Endodermal cell (in vitro differentiated cells): Measurements from ENCODE around the gene CLIP2. TPM values are rescaled to one million over a fixed set of nuclear protein-coding genes. Genes with fewer than 3 reads are reported as not detected.

Source experiments
- DNase-seq: peaks from one replicate; pipeline ENCODE4 v3.0.0-alpha.2; 2017
- H3K27ac ChIP-seq: 2 replicates; pipeline ENCODE4 v1.5.1; 2013; ENCODE audit warnings: mild to moderate bottlenecking, low read depth, low read length, moderate library complexity
- H3K27me3 ChIP-seq: 2 replicates; pipeline ENCODE4 v1.6.1; 2013; ENCODE audit warnings: mild to moderate bottlenecking, low read length, moderate library complexity; ENCODE audit not compliant: insufficient read depth, control insufficient read depth, poor library complexity, severe bottlenecking
- H3K36me3 ChIP-seq: 2 replicates; pipeline ENCODE4 v1.7.0; 2013; ENCODE audit warnings: mild to moderate bottlenecking, low read length, moderate library complexity; ENCODE audit not compliant: control insufficient read depth, insufficient read depth
- H3K4me1 ChIP-seq: one replicate; pipeline ENCODE4 v1.7.0; 2013; ENCODE audit warnings: low read length; ENCODE audit not compliant: control insufficient read depth, insufficient read depth
- H3K4me3 ChIP-seq: 2 replicates; pipeline ENCODE4 v1.5.1; 2013; ENCODE audit warnings: mild to moderate bottlenecking, low read length, moderate library complexity
- H3K9ac ChIP-seq: 2 replicates; pipeline ENCODE4 v1.6.1; 2013; ENCODE audit warnings: mild to moderate bottlenecking, low read length, moderate library complexity; ENCODE audit not compliant: poor library complexity, severe bottlenecking; ENCODE audit errors: extremely low read depth
- H3K9me3 ChIP-seq: 2 replicates; pipeline ENCODE4 v1.6.1; 2013; ENCODE audit warnings: mild to moderate bottlenecking, low read length, moderate library complexity; ENCODE audit not compliant: control insufficient read depth
- H3K27ac Mint-ChIP-seq: 2 replicates; pipeline ENCODE4 v1.8.0; 2020; ENCODE audit warnings: mixed read lengths
- H3K27me3 Mint-ChIP-seq: 2 replicates; pipeline ENCODE4 v1.8.0; 2021; ENCODE audit warnings: mild to moderate bottlenecking, mixed read lengths; ENCODE audit not compliant: insufficient read depth
- H3K36me3 Mint-ChIP-seq: 2 replicates; pipeline ENCODE4 v1.8.0; 2020; ENCODE audit warnings: low read depth, mixed read lengths
- H3K4me1 Mint-ChIP-seq: 2 replicates; pipeline ENCODE4 v1.8.0; 2020; ENCODE audit warnings: mixed read lengths
- H3K4me3 Mint-ChIP-seq: 2 replicates; pipeline ENCODE4 v1.8.0; 2020; ENCODE audit warnings: mild to moderate bottlenecking, moderate library complexity, mixed read lengths
- H3K9me3 Mint-ChIP-seq: 2 replicates; pipeline ENCODE4 v1.8.0; 2020; ENCODE audit warnings: mild to moderate bottlenecking, mixed read lengths
- WGBS, 2 experiments: methylation state at CpG; one replicate each; pipeline versions ENCODE4 v1.1.5 to v1.1.7; 2013; ENCODE audit warnings: missing lambda C conversion rate in 2 of 2, mixed read lengths in 1 of 2; ENCODE audit not compliant: insufficient coverage in 1 of 2, insufficient read length in 1 of 2; 5-methylcytosine and 5-hydroxymethylcytosine counted together
- total RNA-seq, 2 donors: library from RNA; stranded (reverse); fragmentation: NEBNext Ultra II Directional in 1 of 2; extraction: Animal tissue kit (Norgen Biotek cat#: 25700) in 1 of 2; gene quantifications; 2 replicates in 1 of 2; 3 replicates in 1 of 2; pipeline ENCODE4 v1.2.1, GENCODE V29; 2021
- TF ChIP-seq, protein P1 (sequence below): fragments of 200-600 bp; sonication (generic); conservative IDR thresholded peaks from 2 replicates; pipeline ENCODE4 v1.5.0; 2021; ENCODE audit warnings: antibody characterized with exemption, mild to moderate bottlenecking

Gene CLIP2
- total RNA-seq, 2 donors from 2014 or later = 44.3 to 57.2 TPM

DNA sequence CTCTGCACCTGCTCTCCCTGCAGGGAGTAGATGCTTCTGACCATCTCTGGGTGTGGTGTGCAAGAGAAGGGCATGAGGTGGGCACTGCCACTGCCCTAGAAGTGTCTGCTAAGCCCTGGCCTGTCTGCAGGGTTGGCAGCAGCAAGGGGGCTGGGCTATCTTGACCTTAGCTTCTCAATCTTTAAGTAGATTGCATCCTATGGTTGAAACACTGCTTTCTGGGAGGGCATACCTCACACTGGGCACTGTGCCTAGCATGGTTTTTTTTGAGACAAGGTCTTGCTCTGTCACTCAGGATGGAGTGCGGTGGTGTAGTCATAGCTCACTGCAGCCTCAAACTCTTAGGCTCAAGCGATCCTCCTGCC, 54.9 kb downstream of the CLIP2 start:
- H3K27ac Mint-ChIP-seq = no peak overlapping the region
- WGBS, 2 experiments = 95 to 99% methylated on average over 2 of the region's 2 CpGs

DNA sequence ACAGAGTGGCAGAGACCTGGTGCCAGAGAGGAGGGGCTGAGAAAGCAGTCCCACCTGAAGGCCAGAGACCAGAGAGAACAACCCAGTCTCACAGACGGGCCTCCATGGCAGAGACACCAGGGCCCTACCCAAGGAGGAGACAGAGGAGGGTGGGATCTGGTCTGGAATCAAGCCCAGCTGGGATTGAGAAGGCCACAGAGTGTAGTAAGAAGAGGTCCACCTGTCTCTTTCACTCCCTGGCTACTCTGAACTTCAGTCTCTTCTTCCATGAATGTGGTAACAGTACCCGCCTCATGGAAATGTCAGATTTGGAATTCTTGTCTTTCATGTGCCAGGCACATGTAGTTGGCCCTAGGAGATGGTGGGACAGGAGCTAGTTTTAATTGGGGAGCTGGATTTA, 55.6 kb downstream of the CLIP2 start:
- no peak overlapping the region for H3K4me3 Mint-ChIP-seq
- peaks cover 50% of the 10 kb centered on the region for H3K36me3 Mint-ChIP-seq
- no peak overlapping the region for H3K27ac ChIP-seq
- 92% methylated on average over 2 of the region's 2 CpGs; no CpG with 5 or more reads in 1 of the 2 experiments for WGBS, 2 experiments
- H3K27ac Mint-ChIP-seq = no peak overlapping the region
- H3K9me3 Mint-ChIP-seq = no peaks in the 10 kb centered on the region
- H3K36me3 ChIP-seq = peaks cover 18% of the 10 kb centered on the region
- no peaks in the 10 kb centered on the region for H3K4me1 Mint-ChIP-seq
- no peaks in the 10 kb centered on the region for H3K4me1 ChIP-seq
- no peak overlapping the region for H3K9ac ChIP-seq
- no peaks in the 10 kb centered on the region for H3K9me3 ChIP-seq
- H3K27me3 Mint-ChIP-seq = no peaks in the 10 kb centered on the region
- H3K4me3 ChIP-seq = no peak overlapping the region
- no peak for DNase-seq
- TF ChIP-seq, protein P1, sequence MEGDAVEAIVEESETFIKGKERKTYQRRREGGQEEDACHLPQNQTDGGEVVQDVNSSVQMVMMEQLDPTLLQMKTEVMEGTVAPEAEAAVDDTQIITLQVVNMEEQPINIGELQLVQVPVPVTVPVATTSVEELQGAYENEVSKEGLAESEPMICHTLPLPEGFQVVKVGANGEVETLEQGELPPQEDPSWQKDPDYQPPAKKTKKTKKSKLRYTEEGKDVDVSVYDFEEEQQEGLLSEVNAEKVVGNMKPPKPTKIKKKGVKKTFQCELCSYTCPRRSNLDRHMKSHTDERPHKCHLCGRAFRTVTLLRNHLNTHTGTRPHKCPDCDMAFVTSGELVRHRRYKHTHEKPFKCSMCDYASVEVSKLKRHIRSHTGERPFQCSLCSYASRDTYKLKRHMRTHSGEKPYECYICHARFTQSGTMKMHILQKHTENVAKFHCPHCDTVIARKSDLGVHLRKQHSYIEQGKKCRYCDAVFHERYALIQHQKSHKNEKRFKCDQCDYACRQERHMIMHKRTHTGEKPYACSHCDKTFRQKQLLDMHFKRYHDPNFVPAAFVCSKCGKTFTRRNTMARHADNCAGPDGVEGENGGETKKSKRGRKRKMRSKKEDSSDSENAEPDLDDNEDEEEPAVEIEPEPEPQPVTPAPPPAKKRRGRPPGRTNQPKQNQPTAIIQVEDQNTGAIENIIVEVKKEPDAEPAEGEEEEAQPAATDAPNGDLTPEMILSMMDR = no peak
- H3K27me3 ChIP-seq = no peaks in the 10 kb centered on the region

More for the DNA sequence above, 54.9 kb downstream of the CLIP2 start:
- Histone ChIP-seq H3K36me3 (peaks cover 21% of the 10 kb centered on the region), H3K4me1 (no peaks in the 10 kb centered on the region), H3K4me3 (no peak overlapping the region), H3K27me3 (no peaks in the 10 kb centered on the region), H3K9ac (no peak overlapping the region), H3K27ac (no peak overlapping the region), H3K9me3 (no peaks in the 10 kb centered on the region)
- Mint-ChIP-seq H3K27me3 (no peaks in the 10 kb centered on the region), H3K4me3 (no peak overlapping the region), H3K9me3 (no peaks in the 10 kb centered on the region), H3K36me3 (peaks cover 55% of the 10 kb centered on the region), H3K4me1 (no peaks in the 10 kb centered on the region)
- TF ChIP-seq, protein P1 = no peak
- no peak for DNase-seq

DNA sequence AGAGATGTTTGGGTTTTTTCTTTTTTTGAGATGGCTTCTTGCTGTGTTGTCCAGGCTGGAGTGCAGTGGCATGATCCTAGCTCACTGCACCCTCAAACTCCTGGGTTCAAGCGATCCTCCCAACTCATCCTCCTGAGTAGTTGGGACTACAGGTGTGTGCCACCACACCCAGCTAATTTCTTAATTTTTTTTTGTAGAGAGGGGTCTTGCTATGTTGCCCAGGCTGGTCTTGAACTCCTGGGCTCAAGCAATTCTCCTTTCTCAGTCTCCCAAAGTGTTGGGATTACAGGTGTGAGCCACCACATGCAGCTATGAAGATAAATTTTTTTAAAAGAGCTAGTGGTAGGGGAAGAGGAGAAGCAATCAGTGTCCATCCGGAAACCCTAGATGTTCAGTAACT, 56.8 kb downstream of the CLIP2 start:
- Mint-ChIP-seq H3K4me1 (no peaks in the 10 kb centered on the region), H3K36me3 (peaks cover 49% of the 10 kb centered on the region), H3K4me3 (no peak overlapping the region), H3K27me3 (no peaks in the 10 kb centered on the region), H3K27ac (no peak overlapping the region), H3K9me3 (no peaks in the 10 kb centered on the region)
- no peaks in the 10 kb centered on the region for H3K27me3 ChIP-seq
- DNase-seq = no peak
- H3K9ac ChIP-seq = no peak overlapping the region
- H3K27ac ChIP-seq = no peak overlapping the region
- H3K4me3 ChIP-seq = no peak overlapping the region
- no peaks in the 10 kb centered on the region for H3K9me3 ChIP-seq
- no peaks in the 10 kb centered on the region for H3K4me1 ChIP-seq
- WGBS, 2 experiments = 100% methylated on average over 1 to 2 of the region's 2 CpGs
- TF ChIP-seq, protein P1 = no peak
- H3K36me3 ChIP-seq = peaks cover 18% of the 10 kb centered on the region
